Type B pancreatic cell (in vitro differentiated cells): Measurements from ENCODE around the gene DDI2. TPM values are rescaled to one million over a fixed set of nuclear protein-coding genes. Genes with fewer than 3 reads are reported as not detected.
"Not testable (repeated sequence)": the region's sequence is repeated elsewhere in the genome, so short reads cannot be mapped to it uniquely, and the experiment has no call there.

Source experiments
- DNase-seq: peaks from one replicate; pipeline ENCODE4 v3.0.0; 2021; ENCODE audit warnings: mixed read lengths; ENCODE audit not compliant: unreplicated experiment; ENCODE audit errors: extremely low spot score
- H3K27ac Mint-ChIP-seq: 2 replicates; pipeline ENCODE4 v1.8.0; 2021; ENCODE audit warnings: mild to moderate bottlenecking, mixed read lengths
- H3K27me3 Mint-ChIP-seq: 2 replicates; pipeline ENCODE4 v1.8.0; 2021; ENCODE audit warnings: mixed read lengths
- H3K36me3 Mint-ChIP-seq: 2 replicates; pipeline ENCODE4 v1.8.0; 2021; ENCODE audit warnings: mixed read lengths
- H3K4me1 Mint-ChIP-seq: one replicate; pipeline ENCODE4 v1.8.0; 2021; ENCODE audit warnings: mixed read lengths; ENCODE audit not compliant: unreplicated experiment
- H3K4me3 Mint-ChIP-seq: 2 replicates; pipeline ENCODE4 v1.8.0; 2021; ENCODE audit warnings: mild to moderate bottlenecking, mixed read lengths
- H3K9me3 Mint-ChIP-seq: 2 replicates; pipeline ENCODE4 v1.8.0; 2021; ENCODE audit warnings: mixed read lengths
- total RNA-seq: library from RNA; stranded (reverse); gene quantifications from 2 replicates; pipeline ENCODE4 v1.2.1, GENCODE V29; 2021; ENCODE audit warnings: low replicate concordance
- TF ChIP-seq, protein P1 (sequence below): fragments of 200-600 bp; sonication (generic); conservative IDR thresholded peaks from 2 replicates; pipeline ENCODE4 v1.5.0; 2021; ENCODE audit warnings: antibody characterized with exemption, mild to moderate bottlenecking

DDI2 gene
- total RNA-seq, 1 donor from 2014 or later: 38.7 TPM

DNA sequence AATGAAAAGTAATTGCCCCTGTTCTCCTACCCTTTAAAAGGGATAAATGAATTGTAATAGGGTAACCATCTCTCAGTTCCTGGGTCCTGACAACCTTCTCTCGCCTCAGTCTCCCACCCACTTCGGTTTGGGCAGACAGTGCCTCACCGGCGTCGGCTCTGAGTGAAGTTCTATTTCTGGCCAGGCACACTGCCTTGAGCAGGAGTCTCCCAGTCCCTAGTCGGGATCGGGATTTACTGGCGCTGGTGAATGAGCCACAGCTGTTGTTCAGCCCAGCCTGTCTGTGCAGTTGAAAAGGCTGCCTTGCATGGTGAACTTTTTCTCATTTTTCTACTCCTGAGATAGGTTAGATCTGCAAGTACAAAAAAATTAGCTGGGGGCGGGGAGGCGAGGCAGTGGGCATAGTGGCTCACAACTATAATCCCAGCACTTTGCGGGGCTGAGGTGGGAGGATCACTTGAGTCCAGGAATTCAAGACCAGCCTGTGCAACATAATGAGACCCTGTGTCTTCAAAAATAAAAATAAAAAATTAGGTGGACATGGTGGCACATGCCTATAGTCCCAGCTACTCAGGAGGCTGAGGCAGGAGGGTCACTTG, 74.3 kb downstream of the DDI2 start:
- Mint-ChIP-seq H3K27me3 (no peaks in the 10 kb centered on the region), H3K4me1 (peaks cover 11% of the 10 kb centered on the region), H3K4me3 (no peak overlapping the region), H3K27ac (no peak overlapping the region), H3K36me3 (peaks cover 9% of the 10 kb centered on the region), H3K9me3 (no peaks in the 10 kb centered on the region)
- no peak for DNase-seq
- TF ChIP-seq, protein P1, sequence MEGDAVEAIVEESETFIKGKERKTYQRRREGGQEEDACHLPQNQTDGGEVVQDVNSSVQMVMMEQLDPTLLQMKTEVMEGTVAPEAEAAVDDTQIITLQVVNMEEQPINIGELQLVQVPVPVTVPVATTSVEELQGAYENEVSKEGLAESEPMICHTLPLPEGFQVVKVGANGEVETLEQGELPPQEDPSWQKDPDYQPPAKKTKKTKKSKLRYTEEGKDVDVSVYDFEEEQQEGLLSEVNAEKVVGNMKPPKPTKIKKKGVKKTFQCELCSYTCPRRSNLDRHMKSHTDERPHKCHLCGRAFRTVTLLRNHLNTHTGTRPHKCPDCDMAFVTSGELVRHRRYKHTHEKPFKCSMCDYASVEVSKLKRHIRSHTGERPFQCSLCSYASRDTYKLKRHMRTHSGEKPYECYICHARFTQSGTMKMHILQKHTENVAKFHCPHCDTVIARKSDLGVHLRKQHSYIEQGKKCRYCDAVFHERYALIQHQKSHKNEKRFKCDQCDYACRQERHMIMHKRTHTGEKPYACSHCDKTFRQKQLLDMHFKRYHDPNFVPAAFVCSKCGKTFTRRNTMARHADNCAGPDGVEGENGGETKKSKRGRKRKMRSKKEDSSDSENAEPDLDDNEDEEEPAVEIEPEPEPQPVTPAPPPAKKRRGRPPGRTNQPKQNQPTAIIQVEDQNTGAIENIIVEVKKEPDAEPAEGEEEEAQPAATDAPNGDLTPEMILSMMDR: no peak

DNA sequence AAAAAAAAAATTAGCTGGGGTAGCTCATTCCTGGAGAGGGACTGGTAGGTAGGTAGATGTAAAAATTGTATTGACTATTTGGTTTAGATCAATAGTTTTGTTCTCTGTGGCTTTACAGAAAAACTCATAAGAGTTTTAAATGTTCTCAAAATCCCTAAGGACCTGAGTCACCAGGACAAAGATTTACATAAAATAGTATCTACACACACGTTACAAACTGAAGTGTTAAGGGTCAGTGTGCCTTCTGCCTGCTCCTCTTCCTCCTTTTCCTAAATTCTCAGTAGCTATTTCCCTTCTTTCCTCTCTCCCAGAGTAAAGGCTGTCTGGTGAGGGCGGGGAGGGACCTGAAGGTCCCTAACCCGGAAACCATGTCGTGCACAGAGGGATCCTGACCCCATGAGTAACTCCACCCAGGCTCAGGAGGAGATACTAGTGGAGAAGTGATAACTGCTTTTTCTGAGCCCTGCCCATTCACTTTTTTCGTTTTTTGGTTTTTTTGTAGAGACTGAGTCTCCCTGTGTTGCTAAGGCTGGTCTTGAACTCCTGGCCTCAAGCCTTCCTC, 74.9 kb downstream of the DDI2 start:
- H3K4me3 Mint-ChIP-seq: no peak overlapping the region
- H3K4me1 Mint-ChIP-seq: peaks cover 13% of the 10 kb centered on the region

DNA sequence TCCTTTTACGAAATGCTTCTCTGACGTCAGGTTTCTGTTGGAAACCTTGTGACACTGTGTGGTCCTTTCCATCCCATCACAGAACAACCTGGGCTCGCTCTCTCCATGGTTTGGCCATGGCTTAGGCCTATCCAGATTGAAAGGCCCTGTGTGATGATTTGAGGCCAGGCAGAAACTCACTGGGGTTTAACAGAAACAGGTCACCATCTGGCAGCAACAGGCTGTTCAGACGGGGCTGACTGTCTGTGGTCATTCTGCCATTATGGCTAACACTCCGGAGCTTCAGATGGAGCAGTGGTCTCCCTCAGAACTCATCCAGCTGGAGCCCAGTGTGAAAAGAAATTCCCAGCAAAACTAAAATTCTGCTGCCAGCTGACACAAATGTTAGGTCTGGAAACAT, 76.1 kb downstream of the DDI2 start:
- Mint-ChIP-seq H3K27ac (no peak overlapping the region), H3K4me3 (no peak overlapping the region), H3K27me3 (no peaks in the 10 kb centered on the region), H3K36me3 (peaks cover 3% of the 10 kb centered on the region), H3K9me3 (no peaks in the 10 kb centered on the region), H3K4me1 (peaks cover 7% of the 10 kb centered on the region)
- no peak for DNase-seq
- TF ChIP-seq, protein P1: no peak

More for the DNA sequence above, 74.9 kb downstream of the DDI2 start:
- Mint-ChIP-seq H3K9me3 (no peaks in the 10 kb centered on the region), H3K27ac (no peak overlapping the region), H3K27me3 (no peaks in the 10 kb centered on the region), H3K36me3 (peaks cover 9% of the 10 kb centered on the region)
- no peak for DNase-seq
- TF ChIP-seq, protein P1: no peak

DNA sequence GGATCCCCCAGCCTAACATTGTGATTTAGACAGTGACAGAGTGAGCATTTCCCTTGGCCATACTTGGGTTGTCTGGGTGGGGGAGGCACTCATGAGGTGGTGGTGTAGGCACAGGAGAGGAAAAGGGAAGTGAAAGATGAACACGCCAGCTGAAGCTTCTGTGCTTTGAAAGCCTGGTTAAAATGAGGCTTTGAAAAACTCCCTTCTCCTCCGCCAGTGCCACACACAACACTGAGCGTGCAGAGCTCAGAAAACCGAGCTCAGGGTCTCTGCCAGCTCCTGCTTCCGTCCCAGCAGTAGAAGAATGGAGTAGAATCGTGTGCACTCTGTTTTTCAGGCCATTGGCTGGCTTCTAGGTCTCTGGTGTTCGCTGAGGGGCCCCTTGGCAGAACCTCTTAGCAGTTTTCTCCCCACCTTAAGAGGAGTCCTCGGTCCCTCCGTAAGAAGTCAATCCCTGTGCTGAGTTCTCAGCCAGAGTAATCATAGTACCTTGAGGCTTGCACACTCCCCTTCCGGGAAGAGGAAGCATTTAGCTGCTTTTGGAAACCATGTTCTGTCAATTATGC, 79.8 kb downstream of the DDI2 start:
- DNase-seq: no peak
- H3K27ac Mint-ChIP-seq: peak overlapping the region; percentile 20
- TF ChIP-seq, protein P1: no peak
- H3K27me3 Mint-ChIP-seq: no peaks in the 10 kb centered on the region
- H3K4me1 Mint-ChIP-seq: peaks cover 13% of the 10 kb centered on the region
- H3K36me3 Mint-ChIP-seq: no peaks in the 10 kb centered on the region
- no peak overlapping the region for H3K4me3 Mint-ChIP-seq
- H3K9me3 Mint-ChIP-seq: no peaks in the 10 kb centered on the region

DNA sequence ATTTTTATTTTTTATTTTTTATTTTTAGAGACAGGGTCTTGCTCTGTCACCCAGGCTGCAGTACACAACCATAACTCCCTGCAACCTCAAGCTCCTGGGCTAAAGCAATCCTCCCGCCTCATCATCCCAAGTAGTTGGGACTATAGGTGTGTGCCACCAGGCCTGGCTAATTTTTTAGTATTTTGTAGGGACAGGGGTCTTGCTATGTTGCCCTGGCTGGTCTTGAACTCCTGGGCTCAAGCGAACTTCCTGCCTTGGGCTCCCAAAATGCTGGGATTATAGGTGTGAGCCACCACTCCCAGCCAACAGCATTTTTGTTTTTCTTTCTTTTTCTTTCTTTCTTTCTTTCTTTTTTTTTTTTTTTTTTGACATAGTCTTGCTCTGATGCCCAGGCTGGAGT, 80.9 kb downstream of the DDI2 start:
- Mint-ChIP-seq H3K4me1 (peaks cover 17% of the 10 kb centered on the region), H3K27ac (no peak overlapping the region), H3K9me3 (no peaks in the 10 kb centered on the region), H3K36me3 (no peaks in the 10 kb centered on the region), H3K27me3 (no peaks in the 10 kb centered on the region), H3K4me3 (no peak overlapping the region)
- no peak for DNase-seq
- TF ChIP-seq, protein P1: no peak

DNA sequence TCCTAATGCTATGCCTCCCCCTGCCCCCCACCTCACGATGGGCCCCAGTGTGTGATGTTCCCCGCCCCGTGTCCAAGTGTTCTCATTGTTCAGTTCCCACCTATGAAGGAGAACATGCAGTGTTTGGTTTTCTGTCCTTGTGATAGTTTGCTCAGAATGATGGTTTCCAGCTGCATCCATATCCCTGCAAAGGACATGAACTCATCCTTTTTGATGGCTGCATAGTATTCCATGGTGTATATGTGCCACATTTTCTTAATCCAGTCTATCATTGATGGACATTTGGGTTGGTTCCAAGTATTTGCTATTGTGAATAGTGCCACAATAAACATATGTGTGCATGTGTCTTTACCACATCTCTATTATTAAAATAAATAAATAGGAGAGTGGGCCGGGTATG, 82.1 kb downstream of the DDI2 start:
- not testable (repeated sequence) for H3K4me3 Mint-ChIP-seq, DNase-seq, H3K27me3 Mint-ChIP-seq, H3K36me3 Mint-ChIP-seq, H3K27ac Mint-ChIP-seq, H3K9me3 Mint-ChIP-seq
- H3K4me1 Mint-ChIP-seq: peaks cover 22% of the 10 kb centered on the region
